HL-60 (cell line): ENCODE measurements around the gene HPCAL1.

Experiments used
- POLR2AphosphoS5 ChIP-seq: IDR thresholded peaks from 2 replicates; pipeline ENCODE4 v1.6.1; 2012; ENCODE audit warnings: low read depth
- SPI1 ChIP-seq: IDR thresholded peaks from 2 replicates; pipeline ENCODE4 v1.6.1; 2012; ENCODE audit warnings: low read depth, mild to moderate bottlenecking, borderline replicate concordance
- TF ChIP-seq, protein P1 (sequence below): IDR thresholded peaks from one replicate; pipeline ENCODE4 v1.5.1; 2011; ENCODE audit warnings: low read length, control low read depth, inconsistent platforms; ENCODE audit not compliant: insufficient read depth

DNA sequence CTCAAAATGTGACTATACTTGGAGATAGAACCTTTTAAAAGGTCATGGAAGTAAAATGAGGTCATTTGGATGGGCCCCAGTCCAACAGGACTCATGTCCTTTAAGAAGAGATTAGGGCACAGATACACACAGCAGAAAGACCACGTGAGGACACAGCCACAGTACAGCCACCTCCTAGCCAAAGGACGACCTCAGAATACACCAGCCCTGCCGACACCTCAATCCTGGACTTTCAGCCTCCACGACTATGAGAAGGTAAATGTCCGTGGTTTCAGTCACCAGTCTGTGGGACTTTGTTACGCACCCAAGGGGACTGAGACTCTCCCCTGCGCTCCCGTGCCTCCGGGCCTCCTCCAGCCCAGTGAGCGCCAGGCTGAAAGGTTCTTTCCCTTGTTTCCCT lies 30.2 kb upstream of the HPCAL1 start:
- TF ChIP-seq, protein P1, sequence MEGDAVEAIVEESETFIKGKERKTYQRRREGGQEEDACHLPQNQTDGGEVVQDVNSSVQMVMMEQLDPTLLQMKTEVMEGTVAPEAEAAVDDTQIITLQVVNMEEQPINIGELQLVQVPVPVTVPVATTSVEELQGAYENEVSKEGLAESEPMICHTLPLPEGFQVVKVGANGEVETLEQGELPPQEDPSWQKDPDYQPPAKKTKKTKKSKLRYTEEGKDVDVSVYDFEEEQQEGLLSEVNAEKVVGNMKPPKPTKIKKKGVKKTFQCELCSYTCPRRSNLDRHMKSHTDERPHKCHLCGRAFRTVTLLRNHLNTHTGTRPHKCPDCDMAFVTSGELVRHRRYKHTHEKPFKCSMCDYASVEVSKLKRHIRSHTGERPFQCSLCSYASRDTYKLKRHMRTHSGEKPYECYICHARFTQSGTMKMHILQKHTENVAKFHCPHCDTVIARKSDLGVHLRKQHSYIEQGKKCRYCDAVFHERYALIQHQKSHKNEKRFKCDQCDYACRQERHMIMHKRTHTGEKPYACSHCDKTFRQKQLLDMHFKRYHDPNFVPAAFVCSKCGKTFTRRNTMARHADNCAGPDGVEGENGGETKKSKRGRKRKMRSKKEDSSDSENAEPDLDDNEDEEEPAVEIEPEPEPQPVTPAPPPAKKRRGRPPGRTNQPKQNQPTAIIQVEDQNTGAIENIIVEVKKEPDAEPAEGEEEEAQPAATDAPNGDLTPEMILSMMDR = no peak
- TF ChIP-seq SPI1 (no peak), POLR2AphosphoS5 (no peak)
